K562 (cell line): ENCODE measurements around the gene NUCKS1. TPM values are rescaled to one million over a fixed set of nuclear protein-coding genes. Genes with fewer than 3 reads are reported as not detected.

Experiments used
- ATF2 ChIP-seq: sonication (generic); formaldehyde crosslinking; IDR thresholded peaks from 2 replicates; pipeline ENCODE4 v1.8.1; 2022; ENCODE audit warnings: missing genetic modification reagents
- ATF7 ChIP-seq: fragments of 450-650 bp; IDR thresholded peaks from 2 replicates; pipeline ENCODE4 v1.7.1; 2014; ENCODE audit warnings: mild to moderate bottlenecking, moderate library complexity
- BDP1 ChIP-seq: IDR thresholded peaks from 3 replicates; pipeline ENCODE4 v1.6.1; 2011; ENCODE audit not compliant: insufficient read length, insufficient read depth
- BHLHE40 ChIP-seq: IDR thresholded peaks from 2 replicates; pipeline ENCODE4 v1.6.1; 2011; ENCODE audit warnings: low read length, improper control_type of control experiment
- ESRRA ChIP-seq: fragments of 450-650 bp; IDR thresholded peaks from 2 replicates; pipeline ENCODE4 v1.6.1; 2014; ENCODE audit warnings: low read depth, mild to moderate bottlenecking, moderate library complexity, borderline replicate concordance
- HBP1 ChIP-seq: fragments of 450-650 bp; formaldehyde crosslinking; IDR thresholded peaks from 2 replicates; pipeline ENCODE4 v1.4.0; 2022; ENCODE audit warnings: missing genetic modification characterization
- HMG20A ChIP-seq: fragments of 450-650 bp; formaldehyde crosslinking; conservative IDR thresholded peaks from 2 replicates; pipeline ENCODE4 v1.4.0; 2020; ENCODE audit warnings: mild to moderate bottlenecking, mixed read lengths
- IRF1 ChIP-seq: sonication (generic); formaldehyde crosslinking; IDR thresholded peaks from 2 replicates; pipeline ENCODE4 v1.8.0; 2022; ENCODE audit warnings: missing genetic modification reagents, mild to moderate bottlenecking, borderline replicate concordance
- MCM7 ChIP-seq, 2 experiments: fragments of 450-650 bp; IDR thresholded peaks; 2 replicates each; pipeline ENCODE4 v1.6.1; 2016 to 2018
- MYNN ChIP-seq, 2 experiments: sonication (generic); formaldehyde crosslinking in 1 of 2; IDR thresholded peaks; 2 replicates each; pipeline versions ENCODE4 v1.5.0 to v1.6.1; 2016 to 2020; ENCODE audit warnings: antibody characterized with exemption in 1 of 2, missing genetic modification reagents in 1 of 2
- NELFE ChIP-seq: IDR thresholded peaks from 2 replicates; pipeline ENCODE4 v1.6.1; 2011; ENCODE audit warnings: mild to moderate bottlenecking; ENCODE audit not compliant: insufficient read depth, insufficient read length
- NR3C1 ChIP-seq: sonication (generic); formaldehyde crosslinking; IDR thresholded peaks from 2 replicates; pipeline ENCODE4 v1.8.1; 2022; ENCODE audit warnings: missing genetic modification reagents
- RBFOX2 ChIP-seq: fragments of 200-400 bp; formaldehyde crosslinking; IDR thresholded peaks from 2 replicates; pipeline ENCODE4 v1.6.1; 2017; ENCODE audit warnings: low read depth, mild to moderate bottlenecking, low read length, moderate library complexity
- TAL1 ChIP-seq: fragments of 450-650 bp; IDR thresholded peaks from 2 replicates; pipeline ENCODE4 v1.6.1; 2016; ENCODE audit warnings: mild to moderate bottlenecking
- ZBTB33 ChIP-seq: sonication (generic); formaldehyde crosslinking; IDR thresholded peaks from 2 replicates; pipeline ENCODE4 v1.8.1; 2023; ENCODE audit warnings: mild to moderate bottlenecking, missing genetic modification reagents
- ZBTB34 ChIP-seq: fragments of 250-450 bp; sonication (Bioruptor Pico); IDR thresholded peaks from 2 replicates; pipeline ENCODE4 v1.8.0; 2021; ENCODE audit warnings: mild to moderate bottlenecking, moderate library complexity
- ZKSCAN8 ChIP-seq: fragments of 200-800 bp; sonication (Bioruptor generic); IDR thresholded peaks from 2 replicates; pipeline ENCODE4 v1.6.1; 2016; ENCODE audit warnings: missing genetic modification characterization, missing compliant biosample characterization
- ZNF184 ChIP-seq: sonication (generic); formaldehyde crosslinking; IDR thresholded peaks from 2 replicates; pipeline ENCODE4 v1.5.0; 2020; ENCODE audit warnings: missing genetic modification reagents
- ZNF311 ChIP-seq: fragments of 250-450 bp; sonication (Bioruptor Pico); IDR thresholded peaks from 2 replicates; pipeline ENCODE4 v1.4.0; 2020; ENCODE audit warnings: mild to moderate bottlenecking, moderate library complexity
- ZNF316 ChIP-seq: fragments of 450-650 bp; IDR thresholded peaks from 2 replicates; pipeline ENCODE4 v1.6.1; 2016
- ZNF354B ChIP-seq: fragments of 250-450 bp; sonication (Bioruptor Pico); IDR thresholded peaks from 2 replicates; pipeline ENCODE4 v1.4.0; 2020
- ZNF408 ChIP-seq: fragments of 250-450 bp; sonication (Bioruptor Pico); IDR thresholded peaks from 2 replicates; pipeline ENCODE4 v1.4.0; 2020; ENCODE audit warnings: low read depth, mild to moderate bottlenecking, moderate library complexity
- polyA plus RNA-seq, 8 experiments: library from polyadenylated mRNA; depleted of rRNA in 4 of 8; stranded (reverse) in 5 of 8; unstranded in 3 of 8; fragments of >200 nt; fragmentation: Nextera tagmentation in 2 of 8; fragmentation: Illumina TruSeq in 1 of 8; extraction: Ambion mirVana in 2 of 8; extraction: Trizol in 1 of 8; gene quantifications; 2 replicates each; pipeline versions ENCODE4 v1.2.1 to v1.2.3, GENCODE V29; 2011 to 2014; ENCODE audit warnings: inconsistent platforms in 1 of 8, missing spikeins in 1 of 8
- total RNA-seq, 7 experiments: library from RNA; depleted of rRNA in 6 of 7; stranded (reverse); fragments of >200 nt in 6 of 7; fragmentation: Illumina TruSeq in 2 of 7; extraction: Trizol in 2 of 7; gene quantifications; 2 replicates each; pipeline versions ENCODE4 v1.2.1 to v1.2.3, GENCODE V29; 2011 to 2021; ENCODE audit warnings: low replicate concordance in 1 of 7

NUCKS1 gene
- total and polyA plus RNA-seq, 9 of the 15 experiments (the other 6 are each of a cell fraction or from before 2014, with no cell fraction given), result 66.7 to 244 (median 149) TPM

GRCh38 chr1:205678286-205679111, 71.5 kb downstream of the NUCKS1 start (continued):
- peak; percentile 98 for TF ChIP-seq MYNN (IDR thresholded peaks at IDR 0.05)
- no peak for TF ChIP-seq MYNN (CRISPR knock-in tag; IDR thresholded peaks at IDR 0.05)
- TF ChIP-seq ATF2 (CRISPR knock-in tag), result no peak
- peak; percentile 52; the same call in 1 of the 2 replicates for TF ChIP-seq HBP1 (CRISPR knock-in tag)
- TF ChIP-seq ZNF184 (CRISPR knock-in tag), result no peak
- no peak for TF ChIP-seq ZNF311
- TF ChIP-seq BHLHE40, result peak; percentile 53; the same call in 1 of the 2 replicates
- 0 out of 2 replicates have a peak, but pooled peaks have one; percentile 46 for TF ChIP-seq IRF1 (CRISPR knock-in tag)
- no peak for TF ChIP-seq ZNF408 (CRISPR knock-in tag)
- TF ChIP-seq HMG20A (CRISPR knock-in tag), result no peak
- no peak for TF ChIP-seq RBFOX2
- TF ChIP-seq BDP1, result no peak
- no peak; the same call in 1 of the 2 replicates for TF ChIP-seq ZBTB33 (CRISPR knock-in tag)
- peak; percentile 42; the same call in 1 of the 2 replicates for TF ChIP-seq ZNF354B (CRISPR knock-in tag)
- no peak for TF ChIP-seq MCM7 (IDR thresholded peaks at IDR 0.05)
- TF ChIP-seq ZNF316, result peak; percentile 100
- TF ChIP-seq ATF7, result peak; percentile 91
- no peak for TF ChIP-seq NELFE
- TF ChIP-seq ZKSCAN8 (CRISPR knock-in tag), result peak; percentile 91
- peak; percentile 98 for TF ChIP-seq TAL1
- no peak for TF ChIP-seq ZBTB34 (CRISPR knock-in tag)
- TF ChIP-seq ESRRA, result peak; percentile 42
- no peak for TF ChIP-seq NR3C1 (CRISPR knock-in tag)
